H1 (cell line): ENCODE data around the gene MCOLN3. TPM values are rescaled to one million over a fixed set of nuclear protein-coding genes. Genes with fewer than 3 reads are reported as not detected.

Experiments
- CTCF ChIA-PET: fragments of 300-600 bp; sonication (Branson Sonifier 250); formaldehyde crosslinking; loops from one replicate; lab custom pipeline; 2021; ENCODE audit not compliant: partially characterized antibody; lab: Charles Lee
- POLR2A ChIA-PET: fragments of 300-600 bp; sonication (Branson Sonifier 250); formaldehyde crosslinking; loops from one replicate; lab custom pipeline; 2021; ENCODE audit warnings: inconsistent platforms; ENCODE audit not compliant: partially characterized antibody; lab: Charles Lee
- DNase-seq, 2 experiments: peaks; one replicate each; pipeline versions ENCODE4 v3.0.0 to v3.0.0-alpha.2; 2010 to 2022; ENCODE audit warnings: low spot score in 2 of 2, low read depth in 1 of 2, mixed read lengths in 1 of 2
- FAIRE-seq: peaks from 2 replicates; lab custom pipeline; 2011; peaks lifted over from hg19 to GRCh38; lab: Jason Lieb, UNC
- H2AFZ ChIP-seq: 2 replicates; pipeline ENCODE4 v1.8.1; 2012; ENCODE audit warnings: low read length, inconsistent platforms
- H2AK5ac ChIP-seq: 2 replicates; pipeline ENCODE4 v1.6.1; 2013; ENCODE audit warnings: low read depth, low read length
- H2BK120ac ChIP-seq: replicated peaks from 2 replicates; pipeline ENCODE3; 2013; ENCODE audit warnings: low read depth, low read length, inconsistent platforms
- H2BK12ac ChIP-seq: 2 replicates; pipeline ENCODE4 v1.6.1; 2013; ENCODE audit warnings: low read depth, low read length
- H2BK15ac ChIP-seq: 2 replicates; pipeline ENCODE4 v1.6.1; 2013; ENCODE audit warnings: low read length
- H2BK20ac ChIP-seq: 2 replicates; pipeline ENCODE4 v1.6.1; 2013; ENCODE audit warnings: low read length
- H2BK5ac ChIP-seq: 2 replicates; pipeline ENCODE4 v1.6.1; 2013; ENCODE audit warnings: low read depth, low read length
- H3K14ac ChIP-seq: 2 replicates; pipeline ENCODE4 v1.6.1; 2013; ENCODE audit warnings: inconsistent platforms; ENCODE audit not compliant: insufficient read length
- H3K18ac ChIP-seq: 2 replicates; pipeline ENCODE4 v1.6.1; 2013; ENCODE audit warnings: low read length; ENCODE audit errors: extremely low read depth
- H3K23ac ChIP-seq: 2 replicates; pipeline ENCODE4 v1.6.1; 2013; ENCODE audit warnings: inconsistent platforms; ENCODE audit not compliant: insufficient read length
- H3K23me2 ChIP-seq: 2 replicates; pipeline ENCODE4 v1.6.1; 2013; ENCODE audit warnings: low read depth, low read length
- H3K27ac ChIP-seq: 2 replicates; pipeline ENCODE4 v1.6.1; 2011; ENCODE audit warnings: low read depth, low read length, inconsistent platforms
- H3K27me3 ChIP-seq, 4 experiments: replicated peaks in 1 of 4; 1 replicate in 1 of 4; 2 replicates in 3 of 4; pipeline versions ENCODE4 v1.6.1 to v1.8.1; 2011 to 2013; ENCODE audit warnings: low read length in 3 of 4, mild to moderate bottlenecking in 3 of 4, inconsistent platforms in 2 of 4, mixed read lengths in 2 of 4, moderate library complexity in 1 of 4; ENCODE audit not compliant: control insufficient read depth in 3 of 4, insufficient read depth in 3 of 4; ENCODE audit errors: extremely low read depth in 1 of 4
- H3K36me3 ChIP-seq, 4 experiments: 2 replicates each; pipeline versions ENCODE4 v1.6.1 to v1.8.1; 2011 to 2013; ENCODE audit warnings: mild to moderate bottlenecking in 4 of 4, low read length in 3 of 4, moderate library complexity in 2 of 4, control low read depth in 1 of 4, inconsistent platforms in 1 of 4; ENCODE audit not compliant: insufficient read depth in 4 of 4, control insufficient read depth in 2 of 4
- H3K4ac ChIP-seq: replicated peaks from 2 replicates; pipeline ENCODE3; 2013; ENCODE audit warnings: low read length, low read depth, mixed read lengths, inconsistent platforms; ENCODE audit not compliant: insufficient read length
- H3K4me1 ChIP-seq, 4 experiments: replicated peaks in 1 of 4; 1 replicate in 1 of 4; 2 replicates in 3 of 4; pipeline versions ENCODE4 v1.6.1 to v1.8.1; 2011 to 2013; ENCODE audit warnings: low read length in 3 of 4, inconsistent platforms in 2 of 4, mixed read lengths in 1 of 4; ENCODE audit not compliant: insufficient read depth in 4 of 4, control insufficient read depth in 3 of 4
- H3K4me2 ChIP-seq, 2 experiments: 2 replicates each; pipeline versions ENCODE4 v1.6.1 to v1.8.1; 2011 to 2013; ENCODE audit warnings: low read depth in 2 of 2, low read length in 2 of 2, control low read depth in 1 of 2, inconsistent platforms in 1 of 2, mild to moderate bottlenecking in 1 of 2; ENCODE audit not compliant: insufficient read depth in 1 of 2
- H3K4me3 ChIP-seq, 4 experiments: fragments of 200-600, 300-600 bp in 1 of 4; sonication (generic), shearing (Covaris generic), sonication (Bioruptor Twin) in 1 of 4; 2 replicates each; pipeline versions ENCODE4 v1.5.1 to v1.8.1; 2011 to 2016; ENCODE audit warnings: low read length in 4 of 4, low read depth in 3 of 4, control low read depth in 2 of 4, inconsistent platforms in 2 of 4, mild to moderate bottlenecking in 2 of 4, mixed read lengths in 1 of 4, moderate library complexity in 1 of 4; ENCODE audit not compliant: insufficient read depth in 2 of 4; ENCODE audit errors: extremely low read depth in 1 of 4
- H3K56ac ChIP-seq: replicated peaks from 2 replicates; pipeline ENCODE3; 2013; ENCODE audit warnings: low read depth, mild to moderate bottlenecking, mixed read lengths, low read length, inconsistent platforms; ENCODE audit not compliant: insufficient read length
- H3K79me1 ChIP-seq: 2 replicates; pipeline ENCODE4 v1.6.1; 2013; ENCODE audit warnings: low read depth, low read length, control low read depth
- H3K79me2 ChIP-seq, 2 experiments: 2 replicates each; pipeline versions ENCODE4 v1.6.1 to v1.8.1; 2012 to 2013; ENCODE audit warnings: low read length in 2 of 2, mild to moderate bottlenecking in 2 of 2, inconsistent platforms in 1 of 2; ENCODE audit not compliant: insufficient read depth in 2 of 2, control insufficient read depth in 1 of 2
- H3K9ac ChIP-seq, 4 experiments: replicated peaks in 1 of 4; 1 replicate in 1 of 4; 2 replicates in 3 of 4; pipeline versions ENCODE4 v1.6.1 to v1.8.1; 2011 to 2013; ENCODE audit warnings: low read depth in 3 of 4, low read length in 3 of 4, control low read depth in 2 of 4, mild to moderate bottlenecking in 2 of 4, moderate library complexity in 2 of 4, inconsistent platforms in 1 of 4; ENCODE audit errors: extremely low read depth in 1 of 4
- H3K9me3 ChIP-seq, 2 experiments: 2 replicates each; pipeline versions ENCODE4 v1.6.1 to v1.8.1; 2012 to 2013; ENCODE audit warnings: mild to moderate bottlenecking in 2 of 2, moderate library complexity in 2 of 2, control low read depth in 1 of 2, inconsistent platforms in 1 of 2, low read depth in 1 of 2, low read length in 1 of 2, mixed read lengths in 1 of 2; ENCODE audit not compliant: insufficient read depth in 2 of 2
- H4K20me1 ChIP-seq, 2 experiments: replicated peaks in 1 of 2; 2 replicates each; pipeline versions ENCODE3 to v1.8.1; 2011 to 2013; ENCODE audit warnings: inconsistent platforms in 2 of 2, low read length in 2 of 2, mild to moderate bottlenecking in 1 of 2; ENCODE audit not compliant: insufficient read depth in 2 of 2, control insufficient read depth in 1 of 2
- H4K5ac ChIP-seq: 2 replicates; pipeline ENCODE4 v1.6.1; 2013; ENCODE audit warnings: low read length, low read depth, mixed read lengths, inconsistent platforms; ENCODE audit not compliant: insufficient read length
- H4K8ac ChIP-seq: 2 replicates; pipeline ENCODE4 v1.8.0; 2013; ENCODE audit warnings: mild to moderate bottlenecking, moderate library complexity, low read length, inconsistent platforms; ENCODE audit not compliant: insufficient read depth; ENCODE audit errors: extremely low read depth
- H4K91ac ChIP-seq: replicated peaks from 2 replicates; pipeline ENCODE3; 2013; ENCODE audit warnings: low read length, mixed read lengths, inconsistent platforms; ENCODE audit not compliant: insufficient read length
- CEBPB ChIP-seq: IDR thresholded peaks from 2 replicates; pipeline ENCODE4 v1.6.1; 2012; ENCODE audit warnings: low read depth, low read length
- MAX ChIP-seq: IDR thresholded peaks from 2 replicates; pipeline ENCODE4 v1.6.1; 2012; ENCODE audit warnings: inconsistent platforms
- SAP30 ChIP-seq: fragments of 300-600 bp; sonication (generic); IDR thresholded peaks from 2 replicates; pipeline ENCODE4 v1.7.1; 2012; ENCODE audit warnings: low read length, moderate library complexity, mild to moderate bottlenecking, inconsistent platforms; ENCODE audit not compliant: insufficient read depth, insufficient replicate concordance
- WGBS, 2 experiments: shearing (Covaris generic) in 1 of 2; methylation state at CpG; one replicate each; pipeline versions ENCODE4 v1.1.6 to v1.1.7; 2013 to 2015; ENCODE audit warnings: low lambda C conversion rate in 2 of 2, mixed read lengths in 2 of 2, inconsistent platforms in 1 of 2, low coverage in 1 of 2, missing lambda C conversion rate in 1 of 2; ENCODE audit not compliant: insufficient replicate concordance in 2 of 2, insufficient coverage in 1 of 2, insufficient read length in 1 of 2; ENCODE audit errors: extremely low coverage in 1 of 2, missing lambda C conversion rate in 1 of 2; 5-methylcytosine and 5-hydroxymethylcytosine counted together
- polyA plus RNA-seq, 7 experiments: library from polyadenylated mRNA; depleted of rRNA in 3 of 7; stranded (reverse) in 5 of 7; unstranded in 2 of 7; fragments of >200 nt in 5 of 7; fragments of 200-250 nt in 2 of 7; gene quantifications; 1 replicate in 5 of 7; 2 replicates in 1 of 7; 4 replicates in 1 of 7; pipeline versions ENCODE4 v1.2.1 to v1.2.3, GENCODE V29; 2011 to 2013; ENCODE audit warnings: missing spikeins in 2 of 7, mixed read lengths in 2 of 7
- total RNA-seq: library from RNA; stranded (reverse); fragmentation: NEBNext Ultra II Directional; extraction: Animal tissue kit (Norgen Biotek cat#: 25700); gene quantifications from 2 replicates; pipeline ENCODE4 v1.2.1, GENCODE V29; 2021

Gene MCOLN3
- total and polyA plus RNA-seq, 2 of the 8 experiments (the other 6 are each of a cell fraction or from before 2014, with no cell fraction given) = 3.8 to 4.9 TPM

GRCh38 chr1:84973498-84974334, 74.6 kb downstream of the MCOLN3 start:
- Histone ChIP-seq H3K79me2 (no peaks in the 10 kb centered on the region), H2BK120ac (no peak overlapping the region), H2AFZ (peak overlapping the region; percentile 54; the same call in 1 of the 2 replicates), H4K8ac (no peak overlapping the region), H3K14ac (no peak overlapping the region), H3K9ac (no peak overlapping the region), H3K4ac (no peak overlapping the region), H2BK12ac (no peak overlapping the region), H4K20me1 (no peaks in the 10 kb centered on the region), H3K4me1 (peaks cover 0 to 5% (median 0%) of the 10 kb centered on the region in 4 experiments; a peak in 3 of 7 replicates), H3K36me3 (no peaks in the 10 kb centered on the region), H2BK20ac (no peak overlapping the region), H2BK15ac (no peak overlapping the region), H3K79me1 (no peaks in the 10 kb centered on the region), H2AK5ac (no peak overlapping the region), H3K23me2 (no peaks in the 10 kb centered on the region), H3K56ac (no peak overlapping the region), H3K4me3 (no peak overlapping the region), H3K23ac (no peak overlapping the region), H3K4me2 (no peak overlapping the region), H4K5ac (no peak overlapping the region), H3K27me3 (no peaks in the 10 kb centered on the region), H2BK5ac (no peak overlapping the region), H3K18ac (no peak overlapping the region), H3K27ac (no peak overlapping the region), H3K9me3 (no peaks in the 10 kb centered on the region), H4K91ac (no peak overlapping the region)
- 85% methylated on average over 7 of the region's 7 CpGs; no CpG with 5 or more reads in 1 of the 2 experiments for WGBS, 2 experiments
- FAIRE-seq = no peak
- DNase-seq = no peak
- POLR2A ChIA-PET = no interaction called here
- CTCF ChIA-PET = interaction anchor here (0.9 to 1.7 kb wide), 5 partner anchors 29 to 74 kb away, joined by 3 to 7 read pairs (median 4); no protein-coding TSS in a partner anchor
- TF ChIP-seq SAP30 (no peak), CEBPB (peak; percentile 68; the same call in 1 of the 2 replicates), MAX (0 out of 2 replicates have a peak, but pooled peaks have one; percentile 16)
